HCT116 (cell line): ENCODE data around the gene BTBD9. TPM values are rescaled to one million over a fixed set of nuclear protein-coding genes. Genes with fewer than 3 reads are reported as not detected.
A peak's percentile ranks its signal among the peaks of the same experiment; 100 is the strongest.

Experiments
- ATAC-seq: fragments of 200-7000 bp; cut with Tn5 transposase; 2 replicates; pipeline ENCODE4 v1.9.1; 2020; ENCODE audit warnings: mild to moderate bottlenecking, moderate library complexity
- BruUV-seq: library from RNA; stranded (reverse); fragments of 400-500 nt; replicated peaks from 2 replicates; lab custom pipeline; 2021; lab: Mats Ljungman, UMichigan
- CTCF ChIA-PET: fragments of 300-600 bp; sonication (Branson Sonifier 250); formaldehyde crosslinking; loops from one replicate; lab custom pipeline; 2021; ENCODE audit warnings: antibody characterized with exemption; lab: Charles Lee
- POLR2A ChIA-PET: fragments of 300-600, 350-600 bp; sonication (Branson Sonifier 250); formaldehyde crosslinking; loops from one replicate; lab custom pipeline; 2021; ENCODE audit warnings: antibody characterized with exemption; lab: Charles Lee
- RAD21 ChIA-PET, 2 experiments: fragments of 300-600 bp; sonication (Branson Sonifier 250); formaldehyde crosslinking; loops; one replicate each; lab custom pipeline; 2023; ENCODE audit warnings: low total read pairs in 2 of 2; ENCODE audit not compliant: uncharacterized antibody in 2 of 2, unreplicated experiment in 2 of 2, low non-redundant PET in 1 of 2; lab: Charles Lee
- DNase-seq: peaks from one replicate; pipeline ENCODE4 v3.0.0-alpha.2; 2010; ENCODE audit warnings: low read depth, low spot score
- H2AFZ ChIP-seq: fragments of 200-600 bp; shearing (Covaris generic), sonication (generic); 2 replicates; pipeline ENCODE4 v1.6.1; 2017; ENCODE audit warnings: low read depth, mixed run types, mixed read lengths, antibody characterized with exemption, low read length; ENCODE audit not compliant: poor library complexity, severe bottlenecking
- H3K27ac ChIP-seq: 2 replicates; pipeline ENCODE4 v1.5.1; 2012; ENCODE audit warnings: low read depth, low read length
- H3K27me3 ChIP-seq: fragments of 200-600 bp; sonication (generic); 2 replicates; pipeline ENCODE4 v1.6.1; 2016; ENCODE audit warnings: mixed run types, low read length, mixed read lengths; ENCODE audit not compliant: insufficient read depth
- H3K36me3 ChIP-seq, 2 experiments: fragments of 200-500 bp in 1 of 2; fragments of 200-600 bp in 1 of 2; sonication (Bioruptor generic) in 1 of 2; sonication (generic) in 1 of 2; 2 replicates each; pipeline versions ENCODE4 v1.5.1 to v1.6.1; 2014 to 2016; ENCODE audit warnings: low read length in 2 of 2, inconsistent platforms in 1 of 2, mixed read lengths in 1 of 2, mixed run types in 1 of 2; ENCODE audit not compliant: insufficient read depth in 2 of 2, control insufficient read depth in 1 of 2
- H3K4me1 ChIP-seq, 2 experiments: fragments of 200-600 bp in 1 of 2; sonication (generic) in 1 of 2; 2 replicates each; pipeline versions ENCODE4 v1.5.1 to v1.6.1; 2012 to 2017; ENCODE audit warnings: low read length in 2 of 2, inconsistent platforms in 1 of 2, mild to moderate bottlenecking in 1 of 2, mixed read lengths in 1 of 2, mixed run types in 1 of 2, moderate library complexity in 1 of 2; ENCODE audit not compliant: insufficient read depth in 2 of 2, control insufficient read depth in 1 of 2
- H3K4me2 ChIP-seq: fragments of 200-600 bp; sonication (generic); 2 replicates; pipeline ENCODE4 v1.6.1; 2017; ENCODE audit warnings: mixed run types, low read length, mixed read lengths
- H3K4me3 ChIP-seq, 2 experiments: fragments of 200-600 bp in 1 of 2; sonication (generic) in 1 of 2; replicated peaks in 1 of 2; 2 replicates each; pipeline ENCODE4 v1.5.1; 2011 to 2016; ENCODE audit warnings: low read length in 2 of 2, control low read depth in 1 of 2, low read depth in 1 of 2, mild to moderate bottlenecking in 1 of 2, mixed read lengths in 1 of 2, mixed run types in 1 of 2
- H3K79me2 ChIP-seq: fragments of 200-600 bp; sonication (generic); 2 replicates; pipeline ENCODE4 v1.6.1; 2017; ENCODE audit warnings: mild to moderate bottlenecking, mixed run types, low read length, moderate library complexity, mixed read lengths; ENCODE audit not compliant: insufficient read depth
- H3K9ac ChIP-seq: fragments of 200-600 bp; sonication (generic); 2 replicates; pipeline ENCODE4 v1.6.1; 2016; ENCODE audit warnings: low read length, mixed read lengths
- H3K9me2 ChIP-seq: fragments of 200-600 bp; sonication (generic), shearing (Covaris generic); 2 replicates; pipeline ENCODE4 v1.6.1; 2017; ENCODE audit warnings: mixed run types, mild to moderate bottlenecking, moderate library complexity; ENCODE audit not compliant: insufficient read depth
- H3K9me3 ChIP-seq, 2 experiments: fragments of 200-500 bp in 1 of 2; fragments of 200-600 bp in 1 of 2; sonication (Bioruptor generic) in 1 of 2; sonication (generic) in 1 of 2; 2 replicates each; pipeline ENCODE4 v1.6.1; 2014 to 2017; ENCODE audit warnings: low read length in 2 of 2, mixed read lengths in 2 of 2, inconsistent platforms in 1 of 2, low read depth in 1 of 2, mild to moderate bottlenecking in 1 of 2, mixed run types in 1 of 2, moderate library complexity in 1 of 2; ENCODE audit not compliant: control insufficient read depth in 1 of 2, insufficient read depth in 1 of 2
- H4K20me1 ChIP-seq: fragments of 200-600 bp; sonication (generic), shearing (Covaris generic); 2 replicates; pipeline ENCODE4 v1.6.1; 2017; ENCODE audit warnings: mixed run types, mild to moderate bottlenecking, moderate library complexity; ENCODE audit not compliant: insufficient read depth
- CBX3 ChIP-seq: IDR thresholded peaks from 2 replicates; pipeline ENCODE4 v1.6.1; 2012; ENCODE audit warnings: low read depth
- CEBPB ChIP-seq: IDR thresholded peaks from 2 replicates; pipeline ENCODE4 v1.6.1; 2012; ENCODE audit warnings: low read depth
- EGR1 ChIP-seq: IDR thresholded peaks from 2 replicates; pipeline ENCODE4 v1.6.1; 2012; ENCODE audit warnings: low read depth
- EZH2 ChIP-seq: fragments of 200-600 bp; sonication (generic); IDR thresholded peaks from 2 replicates; pipeline ENCODE4 v1.6.1; 2017; ENCODE audit warnings: antibody characterized with exemption, mixed run types
- FOSL1 ChIP-seq: IDR thresholded peaks from 2 replicates; pipeline ENCODE4 v1.6.1; 2012; ENCODE audit warnings: low read depth
- JUND ChIP-seq: IDR thresholded peaks from 2 replicates; pipeline ENCODE4 v1.6.1; 2012
- RAD21 ChIP-seq: IDR thresholded peaks from 2 replicates; pipeline ENCODE4 v1.6.1; 2012; ENCODE audit warnings: low read depth, mild to moderate bottlenecking
- SP1 ChIP-seq: IDR thresholded peaks from 2 replicates; pipeline ENCODE4 v1.6.1; 2012; ENCODE audit warnings: low read depth
- TCF7L2 ChIP-seq: IDR thresholded peaks from 2 replicates; pipeline ENCODE4 v1.7.0; 2011; ENCODE audit warnings: borderline replicate concordance, inconsistent platforms; ENCODE audit not compliant: insufficient read depth, insufficient read length; ENCODE audit errors: extremely low read depth
- ZFX ChIP-seq: fragments of 450-650 bp; IDR thresholded peaks from 2 replicates; pipeline ENCODE4 v1.6.1; 2017
- intact Hi-C: fragments of 100-400 bp; cut with micrococcal nuclease; formaldehyde crosslinking; loops from 2 replicates; pipeline ENCODE4 v1.10.0; 2022
- total RNA-seq: library from RNA; stranded (reverse); gene quantifications from one replicate; pipeline ENCODE4 v1.2.1, GENCODE V29; 2021; ENCODE audit not compliant: unreplicated experiment
- TF ChIP-seq, protein P1 (sequence below), 3 experiments: fragments of 200-600 bp in 1 of 3; sonication (generic) in 1 of 3; IDR thresholded peaks in 2 of 3; conservative IDR thresholded peaks in 1 of 3; 2 replicates each; pipeline ENCODE4 v1.5.1; 2012 to 2017; ENCODE audit warnings: low read depth in 2 of 3, low read length in 2 of 3, antibody characterized with exemption in 1 of 3, borderline replicate concordance in 1 of 3, control low read depth in 1 of 3, mild to moderate bottlenecking in 1 of 3, mixed read lengths in 1 of 3, mixed run types in 1 of 3, moderate library complexity in 1 of 3; ENCODE audit not compliant: insufficient read depth in 1 of 3

BTBD9 gene
- total RNA-seq, 1 experiment from 2014 or later = 10.9 TPM

DNA sequence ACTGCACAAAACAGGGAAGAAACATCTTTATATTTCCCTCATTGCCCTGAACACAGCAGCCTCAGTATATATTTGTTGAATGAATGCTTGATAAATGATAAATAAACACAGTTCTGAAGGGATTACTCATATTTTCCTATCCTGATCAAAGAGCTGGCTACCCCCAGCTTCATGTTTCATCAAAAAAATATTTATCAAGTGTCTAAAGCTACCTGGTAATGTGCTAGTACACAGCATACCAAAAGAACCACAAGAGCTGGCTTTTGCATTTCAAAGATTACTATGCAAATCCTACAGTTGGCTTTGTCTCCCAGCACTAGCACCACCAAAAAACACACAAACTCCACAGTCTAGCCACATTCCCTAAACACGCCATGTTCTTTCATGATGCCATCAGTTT is 130.0 kb downstream of the BTBD9 start:
- intact Hi-C loops = no loop called here
- Histone ChIP-seq H3K9ac (no peak overlapping the region), H3K9me3 (no peaks in the 10 kb centered on the region), H3K9me2 (no peaks in the 10 kb centered on the region), H3K36me3 (no peaks in the 10 kb centered on the region), H4K20me1 (no peaks in the 10 kb centered on the region), H3K4me2 (peak overlapping the region; percentile 70), H3K4me3 (peak overlapping the region in 1 of 2 experiments; percentile 21; a peak in 1 of 4 replicates), H3K27ac (no peak overlapping the region), H3K27me3 (no peaks in the 10 kb centered on the region), H3K4me1 (peaks cover 14 to 27% of the 10 kb centered on the region in 2 experiments), H3K79me2 (no peaks in the 10 kb centered on the region), H2AFZ (no peak overlapping the region)
- CTCF ChIA-PET = interaction anchor here (1.5 to 1.7 kb wide), 2 partner anchors 11 to 15 kb away, joined by 4 to 5 read pairs; no protein-coding TSS in a partner anchor
- TF ChIP-seq EGR1 (peak; percentile 28; the same call in 1 of the 2 replicates), TCF7L2 (no peak), EZH2 (no peak), JUND (peak; percentile 90), SP1 (peak; percentile 61; the same call in 1 of the 2 replicates), RAD21 (no peak), ZFX (no peak), FOSL1 (peak; percentile 89)
- TF ChIP-seq, protein P1, sequence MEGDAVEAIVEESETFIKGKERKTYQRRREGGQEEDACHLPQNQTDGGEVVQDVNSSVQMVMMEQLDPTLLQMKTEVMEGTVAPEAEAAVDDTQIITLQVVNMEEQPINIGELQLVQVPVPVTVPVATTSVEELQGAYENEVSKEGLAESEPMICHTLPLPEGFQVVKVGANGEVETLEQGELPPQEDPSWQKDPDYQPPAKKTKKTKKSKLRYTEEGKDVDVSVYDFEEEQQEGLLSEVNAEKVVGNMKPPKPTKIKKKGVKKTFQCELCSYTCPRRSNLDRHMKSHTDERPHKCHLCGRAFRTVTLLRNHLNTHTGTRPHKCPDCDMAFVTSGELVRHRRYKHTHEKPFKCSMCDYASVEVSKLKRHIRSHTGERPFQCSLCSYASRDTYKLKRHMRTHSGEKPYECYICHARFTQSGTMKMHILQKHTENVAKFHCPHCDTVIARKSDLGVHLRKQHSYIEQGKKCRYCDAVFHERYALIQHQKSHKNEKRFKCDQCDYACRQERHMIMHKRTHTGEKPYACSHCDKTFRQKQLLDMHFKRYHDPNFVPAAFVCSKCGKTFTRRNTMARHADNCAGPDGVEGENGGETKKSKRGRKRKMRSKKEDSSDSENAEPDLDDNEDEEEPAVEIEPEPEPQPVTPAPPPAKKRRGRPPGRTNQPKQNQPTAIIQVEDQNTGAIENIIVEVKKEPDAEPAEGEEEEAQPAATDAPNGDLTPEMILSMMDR (IDR thresholded peaks at IDR 0.05 in 2 of 3, conservative IDR thresholded peaks at IDR 0.05 in 1 of 3; ENCODE audit: borderline replicate concordance in 1 of 3, insufficient read depth in 1 of 3, low read depth in 2 of 3, low read length in 2 of 3) = no peak
- DNase-seq (peak; percentile 59), ATAC-seq (peak; percentile 82)
- POLR2A ChIA-PET = no interaction called here
- no TSS peak for BruUV-seq
- RAD21 ChIA-PET = no interaction called here

DNA sequence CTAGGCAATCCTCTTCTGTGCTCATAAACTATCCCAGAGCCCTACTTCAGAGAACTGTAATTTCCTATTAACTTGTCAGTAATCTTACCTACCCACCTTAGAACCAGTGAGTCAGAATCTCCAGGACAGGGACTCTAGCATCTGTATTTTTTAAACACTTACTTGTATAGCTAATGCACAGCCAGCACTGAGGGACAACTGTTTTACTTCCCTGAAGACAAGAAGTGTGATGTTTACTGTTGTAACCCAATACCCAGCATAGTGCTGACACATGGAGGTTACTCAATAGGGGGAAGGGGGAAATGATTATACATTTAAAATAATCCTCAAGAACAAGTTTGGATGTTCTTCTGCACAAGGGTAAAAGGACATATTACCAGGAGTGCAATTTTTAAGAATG is 130.8 kb downstream of the BTBD9 start:
- TF ChIP-seq CBX3 (no peak), CEBPB (peak; percentile 57; the same call in 1 of the 2 replicates)
- H3K27ac ChIP-seq = no peak overlapping the region
- intact Hi-C loops = no loop called here
- DNase-seq = no peak
- H3K9me2 ChIP-seq = no peaks in the 10 kb centered on the region
- ChIA-PET RAD21 (no interaction called here), CTCF (interaction anchor here (1.7 kb wide), 1 partner anchor 15 kb away, joined by 5 read pairs; no protein-coding TSS in a partner anchor), POLR2A (no interaction called here)
- no peaks in the 10 kb centered on the region for H3K79me2 ChIP-seq
- 0 out of 2 replicates have a peak overlapping the region, but pooled peaks have one; percentile 11 for H3K9ac ChIP-seq
- no peaks in the 10 kb centered on the region for H3K9me3 ChIP-seq
- no peaks in the 10 kb centered on the region for H4K20me1 ChIP-seq
- peak; percentile 28; the same call in 1 of the 2 replicates for ATAC-seq
- no peak overlapping the region for H2AFZ ChIP-seq
- no peaks in the 10 kb centered on the region for H3K36me3 ChIP-seq
- no peak overlapping the region for H3K4me3 ChIP-seq
- H3K4me1 ChIP-seq = peaks cover 14 to 27% of the 10 kb centered on the region in 2 experiments
- H3K27me3 ChIP-seq = no peaks in the 10 kb centered on the region
- H3K4me2 ChIP-seq = peak overlapping the region; percentile 70
- BruUV-seq = no TSS peak
